NCI-H2196 (cell line): ENCODE measurements around the gene ZDHHC11B.
"Not testable (repeated sequence)": the region's sequence is repeated elsewhere in the genome, so short reads cannot be mapped to it uniquely, and the experiment has no call there.

Experiments
- DNase-seq: peaks from one replicate; lab custom pipeline; 2025; ENCODE audit not compliant: unreplicated experiment; lab: John Stamatoyannopoulos, UW

The ZDHHC11B gene

DNA sequence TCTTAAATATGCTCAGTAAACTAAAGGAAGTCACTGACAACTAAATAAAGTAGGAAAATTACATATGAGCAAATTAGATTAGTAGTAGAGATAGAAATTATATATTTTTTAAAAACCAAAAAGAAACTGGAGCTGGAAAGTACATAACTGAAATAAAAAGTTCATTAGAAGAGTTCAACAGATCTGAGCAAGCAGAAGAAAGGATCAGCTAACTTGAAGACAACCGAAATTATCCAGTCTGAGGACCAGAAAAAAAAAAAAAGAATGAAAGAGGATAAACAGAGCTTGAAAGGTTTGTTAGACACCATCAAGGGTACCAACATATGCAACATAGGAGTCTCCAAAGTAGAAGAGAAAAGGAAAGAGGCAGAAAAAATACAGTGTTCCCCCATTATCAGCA, 65.2 kb downstream of the ZDHHC11B start:
- not testable (repeated sequence) for DNase-seq

GRCh38 chr5:717143-717542, 67.4 kb downstream of the ZDHHC11B start:
- no peak for DNase-seq

DNA sequence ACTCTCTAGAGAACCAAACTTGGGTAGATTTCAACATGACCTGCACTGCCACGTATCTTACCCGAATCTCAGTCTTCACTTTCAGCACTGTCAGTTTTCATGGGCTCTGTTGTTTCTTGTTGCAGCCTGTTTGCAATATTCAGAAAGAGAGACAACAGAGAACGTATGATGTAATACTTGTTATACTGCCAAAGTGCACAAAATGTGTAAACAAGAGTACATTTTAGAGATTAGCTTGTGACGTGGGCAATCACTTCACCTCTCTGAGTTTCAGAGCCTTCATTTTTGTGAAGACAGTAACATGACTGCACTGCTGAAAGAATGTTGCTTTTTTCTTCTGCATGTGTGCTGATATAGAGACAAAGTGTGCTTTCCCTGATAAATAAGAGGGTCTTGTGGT, 67.8 kb downstream of the ZDHHC11B start:
- DNase-seq = not testable (repeated sequence)

DNA sequence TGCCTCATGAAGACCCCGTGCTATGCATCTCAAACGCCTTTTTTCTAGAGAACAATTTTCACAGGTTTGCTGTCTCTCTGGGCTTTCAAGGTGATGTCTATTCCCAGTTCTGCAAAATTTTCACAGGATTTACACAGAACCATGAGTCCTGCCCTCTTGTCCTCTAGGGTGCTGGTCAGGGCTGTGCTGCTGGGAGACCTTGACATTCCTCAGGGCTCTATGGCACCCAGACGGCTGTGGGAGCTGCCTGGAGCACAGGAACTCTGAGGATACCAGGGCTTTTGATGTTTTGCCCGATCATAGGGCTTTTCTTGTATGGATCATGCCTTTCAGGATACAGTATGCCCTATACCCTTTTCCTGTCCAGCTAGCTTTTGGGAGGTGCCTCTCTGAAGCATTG, 68.9 kb downstream of the ZDHHC11B start:
- not testable (repeated sequence) for DNase-seq

DNA sequence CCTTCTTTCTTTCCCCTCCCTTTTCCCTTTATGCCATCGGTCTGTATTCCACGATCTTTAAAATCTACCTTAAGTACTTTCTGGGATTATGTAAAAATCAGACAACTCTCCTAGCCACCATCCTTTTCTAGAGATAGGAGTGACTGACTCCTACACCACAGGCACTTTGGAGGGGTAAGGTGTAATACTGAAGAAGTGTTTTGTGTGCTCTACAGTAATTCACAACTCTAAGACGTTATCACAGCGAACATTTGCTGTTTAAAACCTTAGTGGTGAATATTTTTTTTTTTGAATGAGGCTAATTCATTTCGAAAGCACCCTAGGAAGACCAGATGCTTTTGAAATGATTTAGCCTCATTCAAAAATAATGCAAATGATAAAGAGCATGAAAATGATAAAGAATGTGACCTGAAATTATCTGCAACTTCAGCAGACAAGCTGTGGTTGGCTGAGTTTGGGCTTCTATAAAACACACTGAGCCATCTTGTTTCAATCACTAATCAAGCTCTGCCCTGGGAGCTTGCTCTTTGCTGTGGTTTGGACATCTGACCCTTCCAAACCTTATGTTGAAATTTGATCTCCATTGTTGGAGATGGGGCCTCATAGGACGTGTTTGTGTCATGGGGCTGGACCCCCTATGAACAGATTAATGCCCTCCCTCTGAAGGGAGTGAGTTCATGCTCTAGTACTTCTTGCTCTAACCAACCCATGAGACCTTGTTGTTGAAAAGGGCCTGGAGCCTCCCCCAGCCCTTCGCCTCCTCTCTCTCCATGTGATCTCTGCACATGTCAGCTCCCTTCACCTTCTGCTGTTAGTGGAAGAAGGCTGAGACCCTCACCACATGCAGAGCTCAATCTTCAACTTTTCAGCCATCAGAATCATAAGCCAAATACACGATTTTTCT, 70.1 kb downstream of the ZDHHC11B start:
- DNase-seq = not testable (repeated sequence)

DNA sequence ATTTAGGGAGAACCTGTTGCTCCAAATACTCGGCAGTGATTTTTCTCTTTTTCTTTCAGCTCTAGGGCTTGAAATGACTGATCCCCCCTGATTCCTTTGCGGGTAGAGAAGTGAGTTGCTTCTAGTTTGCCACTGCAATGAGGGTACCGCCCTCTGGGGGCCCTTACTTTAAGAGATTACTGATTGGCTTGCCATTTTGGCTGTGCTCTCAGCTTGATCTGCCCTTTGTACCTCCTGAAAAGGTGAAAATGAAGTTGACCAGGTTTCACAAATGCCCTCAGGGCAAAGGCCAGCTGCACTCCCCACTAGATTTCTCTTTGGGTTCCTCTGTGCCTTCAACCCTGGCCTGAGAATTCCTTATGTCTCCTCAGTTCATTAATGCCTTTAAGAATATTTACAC, 70.8 kb downstream of the ZDHHC11B start:
- DNase-seq = not testable (repeated sequence)

GRCh38 chr5:708848-709517, 75.5 kb downstream of the ZDHHC11B start:
- not testable (repeated sequence) for DNase-seq

DNA sequence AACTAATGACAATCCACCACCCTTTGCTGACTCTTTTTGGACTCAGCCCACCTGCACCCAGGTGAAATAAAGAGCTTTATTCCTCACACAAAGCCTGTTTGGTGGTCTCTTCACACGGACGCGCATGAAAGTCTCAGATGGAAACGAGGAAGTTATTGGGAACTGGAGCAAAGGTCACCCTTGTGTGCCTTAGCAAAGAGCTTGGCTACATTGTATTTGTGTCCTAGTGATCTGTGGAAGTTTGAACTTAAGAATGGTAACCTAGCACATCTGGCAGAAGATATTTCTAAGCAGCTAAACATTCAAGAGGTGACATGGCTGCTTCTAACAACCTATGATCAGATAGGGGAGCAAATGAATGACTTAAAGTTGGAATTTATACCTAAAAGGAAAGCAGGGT, 76.2 kb downstream of the ZDHHC11B start:
- DNase-seq = not testable (repeated sequence)

DNA sequence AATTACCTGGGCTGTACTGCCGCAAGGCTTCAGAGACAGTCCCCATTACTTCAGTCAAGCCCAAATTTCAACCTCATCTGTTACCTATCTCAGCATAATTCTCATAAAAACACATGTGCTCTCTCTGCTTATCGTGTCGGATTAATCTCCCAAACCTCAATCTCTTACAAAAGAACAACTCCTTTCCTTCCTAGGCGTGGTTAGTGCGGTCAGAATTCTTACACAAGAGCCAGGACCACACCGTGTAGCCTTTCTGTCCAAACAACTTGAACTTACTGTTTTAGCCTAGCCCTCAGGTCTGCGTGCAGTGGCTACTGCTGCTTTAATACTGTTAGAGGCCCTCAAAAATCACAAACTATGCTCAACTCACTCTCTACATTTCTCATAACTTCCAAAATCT, 78.4 kb downstream of the ZDHHC11B start:
- not testable (repeated sequence) for DNase-seq

DNA sequence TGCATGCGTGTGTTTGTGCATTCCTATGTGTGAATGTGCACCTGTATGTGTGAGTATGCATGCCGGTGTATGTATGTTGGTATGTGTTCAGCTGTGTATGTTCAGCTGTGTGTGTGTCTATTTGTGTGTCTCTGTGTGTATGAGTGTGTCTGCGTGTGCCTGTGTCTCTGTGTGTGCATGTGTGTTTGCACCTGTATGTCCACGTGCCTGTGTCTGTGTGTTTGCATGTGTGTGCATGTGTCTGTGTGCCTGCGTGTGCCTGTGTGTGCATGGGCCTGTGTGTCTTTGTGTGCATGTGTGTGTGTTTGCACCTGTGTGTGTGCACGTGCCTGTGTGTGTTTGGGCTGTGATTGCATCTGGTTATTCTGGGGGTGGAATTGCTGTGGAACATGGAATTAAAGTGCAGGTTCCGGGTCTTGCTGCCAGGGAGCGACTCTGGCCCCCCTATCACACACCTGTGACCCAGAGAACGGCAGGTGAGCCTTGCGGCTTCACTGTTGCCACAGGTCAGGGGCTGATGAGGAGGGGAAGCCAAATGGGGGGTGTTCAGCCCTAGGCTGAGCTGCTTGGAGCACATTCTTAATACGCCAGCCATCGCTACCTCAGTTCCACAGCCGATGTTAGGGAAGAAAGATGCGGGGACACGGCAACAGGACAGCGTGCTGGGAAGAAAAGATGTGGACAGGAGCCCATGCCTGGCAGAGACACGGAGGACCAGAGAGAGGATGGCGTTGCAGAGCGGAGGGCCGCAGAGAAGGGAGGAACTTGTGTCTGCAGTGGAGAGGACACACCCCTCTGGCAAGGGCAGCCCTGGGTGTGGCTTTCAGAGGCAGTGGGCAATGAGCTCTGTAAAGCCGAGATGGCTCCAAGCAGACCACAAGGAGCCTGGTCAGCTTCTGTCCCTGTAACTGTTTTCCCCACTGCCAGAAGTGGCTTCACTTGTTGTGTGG, 87.5 kb downstream of the ZDHHC11B start:
- DNase-seq = not testable (repeated sequence)

DNA sequence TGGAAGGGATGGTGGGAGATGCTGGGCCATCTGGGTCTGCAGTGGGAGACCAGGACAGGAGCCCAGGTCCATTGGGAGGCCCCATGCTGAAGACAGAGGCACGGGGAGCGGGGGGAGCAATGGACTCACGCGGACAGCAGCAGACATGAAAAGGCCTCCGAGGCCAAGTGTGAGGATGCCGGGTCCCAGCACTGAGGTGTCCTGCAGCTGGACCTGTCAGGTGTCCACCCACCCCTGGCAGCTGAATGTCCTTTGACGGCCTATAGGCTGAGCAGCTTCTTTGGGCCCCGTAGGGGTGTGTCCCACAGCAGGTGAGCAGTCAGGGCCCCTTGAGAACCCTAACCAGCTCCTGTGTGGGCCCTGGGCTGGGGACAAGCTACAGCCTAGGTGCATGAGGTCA, 88.3 kb downstream of the ZDHHC11B start:
- not testable (repeated sequence) for DNase-seq

GRCh38 chr5:695475-695874, 89.1 kb downstream of the ZDHHC11B start:
- DNase-seq = not testable (repeated sequence)

DNA sequence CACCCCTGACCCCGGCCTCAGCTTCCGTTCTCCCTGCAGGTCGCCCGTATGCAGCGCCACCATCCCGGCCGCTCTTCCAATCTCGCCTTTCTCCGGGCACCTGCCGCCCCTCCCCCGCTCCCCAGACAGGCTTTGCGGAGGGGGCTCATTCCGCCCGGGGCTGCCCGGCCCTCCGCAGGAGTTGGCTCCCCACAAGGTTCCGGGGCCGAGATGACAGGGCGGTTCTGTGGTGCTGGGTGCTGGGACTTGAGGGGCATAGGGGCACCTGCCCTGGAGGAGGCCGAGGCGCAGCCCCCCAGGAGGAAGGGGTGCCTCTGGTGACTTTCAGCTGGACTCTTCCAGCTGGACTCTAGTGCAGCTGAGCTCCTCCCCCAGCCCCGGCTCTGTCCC, 90.5 kb downstream of the ZDHHC11B start:
- not testable (repeated sequence) for DNase-seq

- DNase-seq = peak; percentile 79
Observed at GRCh38 chr5:693271-694041, 91.1 kb downstream of the ZDHHC11B start, which contains the start of gene TPPP. Gene TPPP (minus strand): TSS chr5:693352. CDS start chr5:678060, 15,292 bp downstream.

DNA sequence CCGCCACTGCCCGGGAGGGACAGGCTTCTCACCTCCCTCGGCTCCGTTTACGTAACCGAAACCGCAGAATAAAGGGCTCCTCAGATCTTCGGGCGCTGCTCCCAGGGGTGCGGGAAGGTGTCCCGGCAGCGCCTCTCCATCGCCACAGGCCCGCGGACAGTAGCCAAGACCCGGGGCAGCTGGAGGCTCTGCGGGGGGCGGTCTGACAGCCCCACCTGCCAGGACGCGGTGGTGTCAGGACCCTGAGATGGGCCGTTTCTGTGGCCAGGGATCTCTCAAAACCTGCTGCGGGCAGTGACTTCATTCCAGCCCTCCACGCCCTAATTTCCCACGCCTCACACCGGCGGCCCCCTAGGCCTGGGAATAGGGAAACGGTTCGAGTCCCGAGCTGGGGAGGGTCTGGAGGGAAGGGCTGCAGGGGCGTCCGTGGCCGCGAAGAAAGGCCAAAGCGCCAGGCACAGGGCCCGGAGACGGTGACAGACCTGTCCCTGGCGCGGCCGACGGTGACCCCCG, 91.9 kb downstream of the ZDHHC11B start:
- DNase-seq = not testable (repeated sequence)

GRCh38 chr5:691817-692528, 92.6 kb downstream of the ZDHHC11B start:
- no peak for DNase-seq

- DNase-seq = not testable (repeated sequence)
Observed at GRCh38 chr5:691049-691448, 93.5 kb downstream of the ZDHHC11B start.

GRCh38 chr5:690293-690692, 94.2 kb downstream of the ZDHHC11B start:
- DNase-seq = not testable (repeated sequence)

- not testable (repeated sequence) for DNase-seq
Observed at GRCh38 chr5:688348-689010, 96.0 kb downstream of the ZDHHC11B start.
